HG02981 (cell line): ENCODE measurements around the gene DCAF4L1.
A peak's percentile ranks its signal among the peaks of the same experiment; 100 is the strongest.

Experiments
- ATAC-seq: cut with Tn5 transposase; IDR thresholded peaks from one replicate; pipeline ENCODE4 v1.9.1; 2021; ENCODE audit warnings: mild to moderate bottlenecking, moderate library complexity; ENCODE audit not compliant: unreplicated experiment

The DCAF4L1 gene

GRCh38 chr4:41981456-41981855 is at the start of gene DCAF4L1:
TSS of gene DCAF4L1 (plus strand) at chr4:41981756. CDS start at chr4:41981793, 37 bp downstream.
- ATAC-seq: no peak

GRCh38 chr4:41932988-41933387 is 48.6 kb upstream of the DCAF4L1 start:
- no peak for ATAC-seq

- ATAC-seq: no peak
Observed at GRCh38 chr4:41933997-41934503, 47.5 kb upstream of the DCAF4L1 start.

- ATAC-seq: no peak
Observed at GRCh38 chr4:41934514-41934900, 47.0 kb upstream of the DCAF4L1 start.

GRCh38 chr4:41934901-41935651 is 46.5 kb upstream of the DCAF4L1 start, which contains the start of gene TMEM33:
TSS of gene TMEM33 (plus strand) at chr4:41935429. CDS start at chr4:41935485, 56 bp downstream.
- ATAC-seq: peak; percentile 86

GRCh38 chr4:41935652-41936021 is 45.9 kb upstream of the DCAF4L1 start:
- peak; percentile 22 for ATAC-seq

GRCh38 chr4:41939016-41939626 is 42.4 kb upstream of the DCAF4L1 start:
- ATAC-seq: no peak

- no peak for ATAC-seq
Observed at GRCh38 chr4:41940834-41941233, 40.7 kb upstream of the DCAF4L1 start.

- ATAC-seq: no peak
Observed at GRCh38 chr4:41943506-41943905, 38.0 kb upstream of the DCAF4L1 start.

- ATAC-seq: no peak
Observed at GRCh38 chr4:41944089-41944488, 37.5 kb upstream of the DCAF4L1 start.

GRCh38 chr4:41949531-41949930 is 32.0 kb upstream of the DCAF4L1 start:
- ATAC-seq: no peak

- no peak for ATAC-seq
Observed at GRCh38 chr4:41957634-41958033, 23.9 kb upstream of the DCAF4L1 start.

GRCh38 chr4:41963105-41963504 is 18.5 kb upstream of the DCAF4L1 start:
- ATAC-seq: no peak

GRCh38 chr4:41964401-41964800 is 17.2 kb upstream of the DCAF4L1 start:
- no peak for ATAC-seq

- ATAC-seq: no peak
Observed at GRCh38 chr4:41967392-41967791, 14.2 kb upstream of the DCAF4L1 start.

- no peak for ATAC-seq
Observed at GRCh38 chr4:41969671-41970070, 11.9 kb upstream of the DCAF4L1 start.

- no peak for ATAC-seq
Observed at GRCh38 chr4:41975341-41975740, 6.2 kb upstream of the DCAF4L1 start.

GRCh38 chr4:41976775-41977516 is 4.6 kb upstream of the DCAF4L1 start:
- ATAC-seq: no peak

GRCh38 chr4:41977709-41978108 is 3.8 kb upstream of the DCAF4L1 start:
- ATAC-seq: no peak

GRCh38 chr4:41982716-41983115 is 1.2 kb downstream of the DCAF4L1 start:
- ATAC-seq: no peak

- ATAC-seq: no peak
Observed at GRCh38 chr4:41985151-41985550, 3.6 kb downstream of the DCAF4L1 start.

GRCh38 chr4:41989994-41990364 is 8.4 kb downstream of the DCAF4L1 start:
- peak; percentile 6 for ATAC-seq
